Peyer's patch (tissue), 4 donors: ENCODE data around the gene DLGAP4. TPM values are rescaled to one million over a fixed set of nuclear protein-coding genes. Genes with fewer than 3 reads are reported as not detected.

Experiments
- DNase-seq, 3 donors: peaks; one replicate each; pipeline ENCODE4 v3.0.0-alpha.2; 2017 to 2019
- H3K27ac ChIP-seq, 4 donors: fragments of 200-600 bp; sonication (generic); one replicate each; pipeline ENCODE4 v1.5.1; 2016 to 2019
- H3K27me3 ChIP-seq, 2 donors: fragments of 200-600 bp; sonication (generic); one replicate each; pipeline ENCODE4 v1.5.1; 2019
- H3K36me3 ChIP-seq, 3 donors: fragments of 200-600 bp; sonication (generic); one replicate each; pipeline ENCODE4 v1.5.1; 2016 to 2019
- H3K4me1 ChIP-seq, 4 donors: fragments of 200-600 bp; sonication (generic); one replicate each; pipeline ENCODE4 v1.5.1; 2016 to 2019
- H3K4me3 ChIP-seq, 4 donors: fragments of 200-600 bp; sonication (generic); 1 replicate in 3 of 4; 2 replicates in 1 of 4; pipeline ENCODE4 v1.5.1; 2016 to 2019; ENCODE audit warnings: mild to moderate bottlenecking in 1 of 4
- H3K9me3 ChIP-seq, 4 donors: fragments of 200-600 bp; sonication (generic); one replicate each; pipeline ENCODE4 v1.5.1; 2016 to 2019; ENCODE audit warnings: mild to moderate bottlenecking in 1 of 4
- CTCF ChIP-seq, 6 experiments: fragments of 450-650 bp in 4 of 6; fragments of 200-600 bp in 2 of 6; sonication (generic) in 1 of 6; IDR thresholded peaks; one replicate each; pipeline ENCODE4 v1.5.1; 2017 to 2019; ENCODE audit warnings: antibody characterized with exemption in 6 of 6, mild to moderate bottlenecking in 3 of 6, moderate library complexity in 1 of 6
- POLR2A ChIP-seq, 2 donors: fragments of 450-650 bp; IDR thresholded peaks; one replicate each; pipeline ENCODE4 v1.5.1; 2017; ENCODE audit warnings: antibody characterized with exemption in 2 of 2, mild to moderate bottlenecking in 2 of 2, moderate library complexity in 2 of 2
- total RNA-seq, 4 donors: library from RNA; depleted of rRNA; stranded (reverse); fragments of >200 nt; gene quantifications; one replicate each; pipeline ENCODE4 v1.1.0, GENCODE V29; 2016

The DLGAP4 gene
- total RNA-seq, 4 donors from 2014 or later, result 44.5 to 70.1 (median 59.0) TPM

- peaks cover 0 to 27% of the 10 kb centered on the region in 2 donors for H3K27me3 ChIP-seq
Measured at GRCh38 chr20:36308986-36309385, 2.8 kb downstream of the DLGAP4 start.

GRCh38 chr20:36309643-36310042 lies 3.5 kb downstream of the DLGAP4 start:
- no peak for DNase-seq
- Histone ChIP-seq H3K27ac (no peak overlapping the region), H3K4me3 (no peak overlapping the region), H3K36me3 (no peaks in the 10 kb centered on the region), H3K27me3 (peaks cover 0 to 27% of the 10 kb centered on the region in 2 donors), H3K9me3 (no peaks in the 10 kb centered on the region), H3K4me1 (peaks cover 0 to 13% (median 10%) of the 10 kb centered on the region in 4 donors)
- TF ChIP-seq CTCF (IDR thresholded peaks at IDR 0.05), result no peak
- TF ChIP-seq POLR2A (IDR thresholded peaks at IDR 0.05), result no peak

More at GRCh38 chr20:36308986-36309385, 2.8 kb downstream of the DLGAP4 start:
- no peak overlapping the region for H3K27ac ChIP-seq
- no peaks in the 10 kb centered on the region for H3K36me3 ChIP-seq
- TF ChIP-seq CTCF (IDR thresholded peaks at IDR 0.05) (no peak), POLR2A (IDR thresholded peaks at IDR 0.05) (no peak)
- no peaks in the 10 kb centered on the region for H3K9me3 ChIP-seq
- H3K4me1 ChIP-seq, result peaks cover 0 to 13% (median 10%) of the 10 kb centered on the region in 4 donors
- no peak overlapping the region for H3K4me3 ChIP-seq
- DNase-seq, result no peak

GRCh38 chr20:36310215-36310981 lies 4.3 kb downstream of the DLGAP4 start:
- TF ChIP-seq POLR2A (IDR thresholded peaks at IDR 0.05) (no peak), CTCF (IDR thresholded peaks at IDR 0.05) (no peak)
- Histone ChIP-seq H3K4me1 (peaks cover 0 to 13% (median 10%) of the 10 kb centered on the region in 4 donors), H3K27me3 (peaks cover 0 to 27% of the 10 kb centered on the region in 2 donors), H3K4me3 (no peak overlapping the region), H3K9me3 (no peaks in the 10 kb centered on the region), H3K27ac (no peak overlapping the region), H3K36me3 (no peaks in the 10 kb centered on the region)
- no peak for DNase-seq

GRCh38 chr20:36311141-36311853 lies 5.2 kb downstream of the DLGAP4 start:
- DNase-seq, result no peak
- Histone ChIP-seq H3K4me3 (no peak overlapping the region), H3K9me3 (no peaks in the 10 kb centered on the region), H3K36me3 (no peaks in the 10 kb centered on the region), H3K4me1 (peaks cover 0 to 8% (median 8%) of the 10 kb centered on the region in 4 donors), H3K27ac (no peak overlapping the region), H3K27me3 (peaks cover 0 to 19% of the 10 kb centered on the region in 2 donors)
- no peak for TF ChIP-seq CTCF (IDR thresholded peaks at IDR 0.05)
- no peak for TF ChIP-seq POLR2A (IDR thresholded peaks at IDR 0.05)

- Histone ChIP-seq H3K9me3 (no peaks in the 10 kb centered on the region), H3K27me3 (peaks cover 0 to 11% of the 10 kb centered on the region in 2 donors), H3K4me3 (no peak overlapping the region), H3K27ac (no peak overlapping the region), H3K36me3 (no peaks in the 10 kb centered on the region), H3K4me1 (peaks cover 0 to 2% (median under 1%) of the 10 kb centered on the region in 4 donors)
- TF ChIP-seq POLR2A (IDR thresholded peaks at IDR 0.05) (no peak), CTCF (IDR thresholded peaks at IDR 0.05) (no peak)
- DNase-seq, result no peak
Measured at GRCh38 chr20:36311854-36312723, 6.0 kb downstream of the DLGAP4 start.
